Prostate gland (tissue), 2 donors: Measurements from ENCODE around the gene PSD. TPM values are rescaled to one million over a fixed set of nuclear protein-coding genes. Genes with fewer than 3 reads are reported as not detected.
A peak's percentile ranks its signal among the peaks of the same experiment; 100 is the strongest.

Experiments used
- DNase-seq: peaks from one replicate; pipeline ENCODE4 v3.0.0-alpha.2; 2019; ENCODE audit warnings: low spot score
- H3K27ac ChIP-seq, 2 donors: fragments of 200-600 bp; sonication (generic); 2 replicates each; pipeline ENCODE4 v1.5.1; 2017 to 2019
- H3K27me3 ChIP-seq: fragments of 200-600 bp; sonication (generic); replicated peaks from 2 replicates; pipeline ENCODE4 v1.5.1; 2019; ENCODE audit not compliant: insufficient read depth
- H3K36me3 ChIP-seq, 2 donors: fragments of 200-600 bp; sonication (generic); 1 replicate in 1 of 2; 2 replicates in 1 of 2; pipeline versions ENCODE4 v1.5.1 to v1.8.1; 2017 to 2019
- H3K4me1 ChIP-seq: fragments of 200-600 bp; sonication (generic); replicated peaks from 2 replicates; pipeline ENCODE4 v1.5.1; 2019
- H3K4me3 ChIP-seq, 2 donors: fragments of 200-600 bp; sonication (generic); 2 replicates each; pipeline ENCODE4 v1.5.1; 2017 to 2019
- H3K9me3 ChIP-seq: fragments of 200-600 bp; sonication (generic); 2 replicates; pipeline ENCODE4 v1.5.1; 2017
- CTCF ChIP-seq, 4 experiments: fragments of 200-600 bp in 2 of 4; fragments of 450-650 bp in 2 of 4; sonication (generic) in 2 of 4; IDR thresholded peaks; 1 replicate in 3 of 4; 2 replicates in 1 of 4; pipeline ENCODE4 v1.5.1; 2016 to 2019; ENCODE audit warnings: antibody characterized with exemption in 4 of 4, mild to moderate bottlenecking in 2 of 4, moderate library complexity in 2 of 4
- POLR2A ChIP-seq: fragments of 450-650 bp; IDR thresholded peaks from one replicate; pipeline ENCODE4 v1.6.1; 2016; ENCODE audit warnings: antibody characterized with exemption, mild to moderate bottlenecking
- POLR2AphosphoS5 ChIP-seq: sonication (generic); formaldehyde crosslinking; IDR thresholded peaks from one replicate; pipeline ENCODE4 v1.6.1; 2017; ENCODE audit warnings: antibody characterized with exemption
- WGBS: methylation state at CpG from one replicate; pipeline ENCODE4 v1.1.5; 2018; 5-methylcytosine and 5-hydroxymethylcytosine counted together
- intact Hi-C: fragments of 100-400 bp; cut with DNase I; formaldehyde crosslinking; loops from one replicate; pipeline ENCODE4 v1.14.2; 2022
- total RNA-seq, 2 donors: library from RNA; depleted of rRNA; stranded (reverse); fragments of >200 nt; gene quantifications; one replicate each; pipeline ENCODE4 v1.1.0, GENCODE V29; 2016

PSD gene
- total RNA-seq, 2 donors from 2014 or later: 1.0 to 10.9 TPM

- H3K36me3 ChIP-seq: no peaks in the 10 kb centered on the region
- DNase-seq: no peak
- TF ChIP-seq POLR2A: no peak
- TF ChIP-seq POLR2AphosphoS5: no peak
- TF ChIP-seq CTCF (IDR thresholded peaks at IDR 0.05): no peak
- no peaks in the 10 kb centered on the region for H3K4me1 ChIP-seq
- intact Hi-C loops: no loop called here
- H3K27ac ChIP-seq: no peak overlapping the region
- peaks cover 9% of the 10 kb centered on the region for H3K27me3 ChIP-seq
- 18% methylated on average over 5 of the region's 5 CpGs for whole genome bisulfite sequencing
- no peak overlapping the region for H3K4me3 ChIP-seq
- H3K9me3 ChIP-seq: no peaks in the 10 kb centered on the region
Observed at GRCh38 chr10:102413053-102413705, 5.4 kb downstream of the PSD start.

- intact Hi-C loops: no loop called here
- WGBS: 87% methylated on average over 10 of the region's 10 CpGs
- H3K27ac ChIP-seq: no peak overlapping the region
- no peak for DNase-seq
- TF ChIP-seq POLR2A (no peak), POLR2AphosphoS5 (no peak), CTCF (IDR thresholded peaks at IDR 0.05) (no peak)
- H3K9me3 ChIP-seq: no peaks in the 10 kb centered on the region
- peaks cover 9% of the 10 kb centered on the region for H3K27me3 ChIP-seq
- no peaks in the 10 kb centered on the region for H3K4me1 ChIP-seq
- H3K36me3 ChIP-seq: no peaks in the 10 kb centered on the region
- no peak overlapping the region for H3K4me3 ChIP-seq
Observed at GRCh38 chr10:102412293-102412692, 6.3 kb downstream of the PSD start.

DNA sequence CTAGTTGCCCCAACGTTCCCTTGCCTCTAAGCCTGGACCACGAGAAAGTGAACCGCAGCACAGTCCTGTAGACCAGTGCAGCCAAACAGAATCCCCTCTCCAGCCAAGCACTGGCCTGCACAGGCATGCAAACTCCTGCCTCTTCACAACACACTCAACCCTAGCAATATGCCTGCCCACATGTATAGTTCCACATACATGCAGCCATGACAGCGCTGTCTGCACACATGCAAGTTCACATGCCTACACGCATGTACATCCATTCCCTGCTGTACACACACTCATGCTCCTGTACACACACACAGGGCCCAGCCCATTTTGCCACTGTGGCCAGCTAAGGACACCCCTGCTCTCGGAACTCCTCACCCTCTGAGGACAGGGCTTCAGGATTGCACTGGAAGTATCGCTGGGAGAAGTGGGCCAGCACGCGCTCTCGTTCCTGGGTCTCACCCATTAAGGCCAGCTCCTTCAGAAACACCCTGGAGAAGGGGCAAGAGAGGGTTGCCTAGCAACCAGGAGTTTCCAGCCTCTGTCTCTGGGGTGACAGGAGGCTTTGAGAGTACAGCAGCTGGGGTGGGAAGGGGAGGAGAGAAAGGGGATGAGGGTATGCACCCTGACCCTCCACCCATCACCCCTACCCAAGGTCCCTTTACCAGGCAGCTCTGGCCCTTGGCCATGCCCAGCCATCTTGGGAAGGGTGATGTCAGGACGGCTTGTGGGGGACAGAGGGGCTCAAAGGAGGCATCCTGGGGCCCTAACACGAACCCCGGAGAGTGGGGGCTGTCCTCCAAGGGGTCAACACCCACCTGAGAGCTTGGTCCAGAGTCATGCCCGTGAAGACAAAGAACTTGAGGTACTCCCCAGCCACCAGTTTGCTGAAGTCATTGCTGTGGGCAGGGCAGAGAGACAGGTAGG lies 7.0 kb downstream of the PSD start:
- intact Hi-C loops: no loop called here
- Histone ChIP-seq H3K27me3 (peaks cover 9% of the 10 kb centered on the region), H3K27ac (no peak overlapping the region), H3K4me1 (no peaks in the 10 kb centered on the region), H3K4me3 (no peak overlapping the region), H3K36me3 (no peaks in the 10 kb centered on the region), H3K9me3 (no peaks in the 10 kb centered on the region)
- no peak for DNase-seq
- 79% methylated on average over 14 of the region's 14 CpGs for WGBS
- no peak for TF ChIP-seq POLR2A
- no peak for TF ChIP-seq CTCF (IDR thresholded peaks at IDR 0.05)
- TF ChIP-seq POLR2AphosphoS5: no peak

DNA sequence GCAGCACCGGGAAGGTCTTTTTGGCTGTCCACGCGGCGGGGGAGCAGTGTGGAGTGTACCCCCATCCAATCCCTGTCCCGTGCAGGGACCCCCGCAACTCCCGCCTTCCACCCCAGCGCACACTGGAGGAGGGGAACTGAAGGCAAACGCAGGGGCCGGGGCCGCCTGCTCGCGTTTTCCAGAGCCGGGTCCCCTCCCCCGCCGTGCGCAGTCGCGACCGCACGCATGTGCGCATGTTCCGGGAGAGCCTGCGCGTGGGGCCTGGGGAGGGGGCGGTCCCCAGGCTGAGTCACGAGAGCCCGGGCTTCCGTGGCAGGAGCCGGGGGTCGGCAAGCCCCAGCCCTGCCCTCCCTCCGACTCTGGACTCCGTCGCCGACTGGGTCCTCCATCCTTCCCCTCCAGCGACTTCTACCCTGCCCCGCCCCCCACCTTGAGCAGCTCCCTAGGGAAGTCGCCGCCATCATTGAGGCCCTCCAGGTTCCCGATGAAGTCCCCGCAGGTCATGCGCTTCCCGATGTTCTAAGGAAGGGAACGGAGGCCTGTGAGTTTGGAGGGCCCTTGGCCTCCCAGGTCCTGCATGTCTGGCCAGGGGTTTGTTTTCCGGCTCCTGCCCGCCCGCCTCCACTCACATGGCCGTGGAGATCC lies 8.0 kb downstream of the PSD start:
- Histone ChIP-seq H3K4me1 (no peaks in the 10 kb centered on the region), H3K4me3 (peak overlapping the region; percentile 14 to 39), H3K36me3 (no peaks in the 10 kb centered on the region), H3K27me3 (peaks cover 9% of the 10 kb centered on the region), H3K27ac (no peak overlapping the region), H3K9me3 (no peaks in the 10 kb centered on the region)
- 3% methylated on average over 43 of the region's 48 CpGs for WGBS
- TF ChIP-seq CTCF (IDR thresholded peaks at IDR 0.05) (no peak), POLR2A (no peak), POLR2AphosphoS5 (no peak)
- intact Hi-C loops: no loop called here
- no peak for DNase-seq
